HCT116 (cell line): Measurements from ENCODE around the gene TEX29.

Source experiments
- CEBPB ChIP-seq: IDR thresholded peaks from 2 replicates; pipeline ENCODE4 v1.6.1; 2012; ENCODE audit warnings: low read depth
- CTCF ChIP-seq, 3 experiments: fragments of 200-600 bp in 1 of 3; sonication (generic) in 1 of 3; IDR thresholded peaks in 2 of 3; conservative IDR thresholded peaks in 1 of 3; 2 replicates each; pipeline ENCODE4 v1.5.1; 2012 to 2017; ENCODE audit warnings: low read depth in 2 of 3, low read length in 2 of 3, antibody characterized with exemption in 1 of 3, borderline replicate concordance in 1 of 3, control low read depth in 1 of 3, mild to moderate bottlenecking in 1 of 3, mixed read lengths in 1 of 3, mixed run types in 1 of 3, moderate library complexity in 1 of 3; ENCODE audit not compliant: insufficient read depth in 1 of 3
- EZH2 ChIP-seq: fragments of 200-600 bp; sonication (generic); IDR thresholded peaks from 2 replicates; pipeline ENCODE4 v1.6.1; 2017; ENCODE audit warnings: antibody characterized with exemption, mixed run types
- POLR2A ChIP-seq: IDR thresholded peaks from 2 replicates; pipeline ENCODE4 v1.7.0; 2011; ENCODE audit warnings: borderline replicate concordance; ENCODE audit not compliant: insufficient read depth, insufficient read length; ENCODE audit errors: extremely low read depth
- POLR2AphosphoS5 ChIP-seq: IDR thresholded peaks from 2 replicates; pipeline ENCODE4 v1.6.1; 2011; ENCODE audit warnings: mild to moderate bottlenecking, low read depth, low read length, moderate library complexity

DNA sequence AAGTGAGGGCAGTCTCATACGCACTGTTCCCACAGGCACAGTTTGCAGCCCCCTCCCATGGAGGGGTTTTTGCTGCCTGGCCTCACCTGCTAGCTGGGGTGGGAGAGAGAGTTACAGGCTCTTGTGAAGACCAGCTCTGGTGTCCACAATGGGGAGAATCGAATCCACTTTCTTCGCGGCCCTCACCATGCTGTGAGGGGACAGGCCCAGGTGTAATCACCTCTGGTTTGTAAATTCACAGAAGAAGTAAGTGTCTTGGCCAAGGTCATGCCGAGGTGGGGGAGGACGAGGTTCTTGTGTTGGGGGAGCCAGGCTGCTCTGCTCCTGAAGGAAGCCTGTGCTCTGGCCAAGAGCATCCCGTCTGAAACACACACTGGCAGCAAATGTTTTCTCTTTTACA lies 39.5 kb downstream of the TEX29 start:
- TF ChIP-seq EZH2 (no peak), POLR2A (no peak), CTCF (IDR thresholded peaks at IDR 0.05 in 2 of 3, conservative IDR thresholded peaks at IDR 0.05 in 1 of 3; ENCODE audit: borderline replicate concordance in 1 of 3, insufficient read depth in 1 of 3, low read depth in 2 of 3, low read length in 2 of 3) (no peak), CEBPB (no peak), POLR2AphosphoS5 (no peak)
